ENCODE data around the gene NINL.

Gene NINL

DNA sequence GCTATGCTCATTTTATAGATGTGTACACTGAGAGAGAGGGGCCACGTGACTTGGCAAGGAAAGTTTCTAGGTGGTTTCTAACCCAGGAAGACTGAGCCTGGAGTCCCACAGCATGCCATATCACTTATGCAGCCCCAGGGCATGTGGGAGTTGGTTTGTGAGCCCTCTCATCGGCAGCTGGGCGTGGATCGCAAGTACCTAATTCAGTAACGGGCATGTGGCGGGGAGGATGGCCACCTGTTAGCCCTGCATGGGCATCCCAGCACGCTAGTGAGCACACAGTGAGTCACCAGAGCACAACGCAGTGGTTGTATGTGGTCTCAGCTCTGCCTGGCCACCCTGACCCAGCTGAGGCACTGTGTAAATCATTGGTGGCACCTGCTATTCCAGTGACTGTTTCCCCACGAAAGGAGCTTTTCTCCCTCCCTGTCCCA lies 88.3 kb downstream of the NINL start:
- TF ChIP-seq, protein P1, sequence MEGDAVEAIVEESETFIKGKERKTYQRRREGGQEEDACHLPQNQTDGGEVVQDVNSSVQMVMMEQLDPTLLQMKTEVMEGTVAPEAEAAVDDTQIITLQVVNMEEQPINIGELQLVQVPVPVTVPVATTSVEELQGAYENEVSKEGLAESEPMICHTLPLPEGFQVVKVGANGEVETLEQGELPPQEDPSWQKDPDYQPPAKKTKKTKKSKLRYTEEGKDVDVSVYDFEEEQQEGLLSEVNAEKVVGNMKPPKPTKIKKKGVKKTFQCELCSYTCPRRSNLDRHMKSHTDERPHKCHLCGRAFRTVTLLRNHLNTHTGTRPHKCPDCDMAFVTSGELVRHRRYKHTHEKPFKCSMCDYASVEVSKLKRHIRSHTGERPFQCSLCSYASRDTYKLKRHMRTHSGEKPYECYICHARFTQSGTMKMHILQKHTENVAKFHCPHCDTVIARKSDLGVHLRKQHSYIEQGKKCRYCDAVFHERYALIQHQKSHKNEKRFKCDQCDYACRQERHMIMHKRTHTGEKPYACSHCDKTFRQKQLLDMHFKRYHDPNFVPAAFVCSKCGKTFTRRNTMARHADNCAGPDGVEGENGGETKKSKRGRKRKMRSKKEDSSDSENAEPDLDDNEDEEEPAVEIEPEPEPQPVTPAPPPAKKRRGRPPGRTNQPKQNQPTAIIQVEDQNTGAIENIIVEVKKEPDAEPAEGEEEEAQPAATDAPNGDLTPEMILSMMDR (IDR thresholded peaks at IDR 0.05; ENCODE audit: control insufficient read depth, extremely low read depth, insufficient read depth) = no peak
- DNase-seq (ENCODE audit: low read depth) = peak; percentile 91
- no peak overlapping the region for H3K4me3 ChIP-seq (ENCODE audit: low read depth, low read length)

DNA sequence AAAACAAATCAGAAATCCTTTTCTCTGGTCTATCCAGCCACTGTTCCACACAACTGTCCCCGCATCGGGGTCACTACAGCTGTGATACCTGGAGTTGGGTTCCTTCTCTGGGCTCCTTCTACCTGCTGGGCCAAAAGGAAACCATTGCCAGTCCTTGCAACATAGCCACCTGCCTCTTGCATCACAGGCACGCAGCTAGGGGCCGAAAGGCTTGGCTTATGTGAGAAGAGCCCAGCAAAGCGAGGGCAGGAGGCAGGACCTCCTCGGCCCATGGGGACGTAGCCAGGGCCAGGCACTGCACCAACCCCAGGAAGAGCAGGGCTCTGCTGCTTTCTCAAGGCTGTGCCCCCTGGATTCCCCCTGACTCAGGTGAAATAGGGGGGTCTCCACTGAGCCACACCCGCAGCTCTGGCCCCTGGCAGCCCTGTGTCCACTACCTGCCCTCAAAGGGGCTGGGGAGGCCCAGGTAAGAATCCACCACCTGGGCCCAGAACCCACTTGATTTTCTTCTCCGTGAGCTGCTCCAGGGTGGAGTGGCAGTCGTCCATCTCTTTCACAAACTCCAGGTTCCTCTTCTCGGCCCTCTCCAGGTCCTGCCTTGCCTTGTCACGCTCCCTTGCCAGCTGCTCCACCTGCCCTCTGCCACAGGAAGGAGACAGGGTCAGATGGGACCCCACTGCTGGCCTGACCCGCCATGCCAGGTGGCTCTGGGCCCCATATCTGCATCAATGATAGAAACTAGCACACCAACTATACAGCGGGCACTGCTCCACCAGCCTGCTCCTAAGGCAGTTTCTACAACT lies 89.0 kb downstream of the NINL start:
- DNase-seq (ENCODE audit: low read depth) = no peak
- TF ChIP-seq, protein P1 (IDR thresholded peaks at IDR 0.05; ENCODE audit: control insufficient read depth, extremely low read depth, insufficient read depth) = no peak
- no peak overlapping the region for H3K4me3 ChIP-seq (ENCODE audit: low read depth, low read length)

DNA sequence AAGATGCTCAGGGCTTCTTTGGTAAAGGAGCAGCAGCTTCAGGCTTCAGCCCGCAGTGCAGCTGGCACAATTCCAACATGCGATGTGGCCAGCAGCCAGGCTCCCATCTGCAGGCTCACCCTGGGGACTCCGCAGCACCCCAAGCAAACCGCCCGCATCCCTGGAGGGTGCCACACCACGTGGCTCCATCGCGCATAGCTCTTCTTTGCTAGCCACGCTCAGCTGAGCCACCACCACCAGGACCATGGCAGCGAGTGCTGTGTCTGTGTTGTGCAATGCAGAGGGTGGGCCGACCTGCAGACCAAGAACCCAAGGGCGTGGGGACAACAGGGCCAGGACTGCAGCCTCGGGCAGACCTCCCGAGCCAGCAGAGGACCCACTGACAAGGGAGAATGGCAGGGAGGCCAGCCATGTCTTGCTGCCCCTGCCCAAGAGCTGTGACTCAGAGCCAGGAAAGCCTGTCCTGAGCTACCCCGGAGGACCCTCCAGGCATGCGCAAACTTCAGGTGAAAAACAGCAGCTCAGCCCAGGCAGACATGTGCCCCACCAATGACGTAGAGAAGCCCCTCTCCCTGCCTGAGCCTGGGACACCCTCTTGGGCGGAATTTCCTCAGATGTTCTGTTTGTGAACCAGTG lies 90.0 kb downstream of the NINL start:
- H3K4me3 ChIP-seq (ENCODE audit: low read depth, low read length) = no peak overlapping the region
- DNase-seq (ENCODE audit: low read depth) = no peak
- TF ChIP-seq, protein P1 (IDR thresholded peaks at IDR 0.05; ENCODE audit: control insufficient read depth, extremely low read depth, insufficient read depth) = no peak

DNA sequence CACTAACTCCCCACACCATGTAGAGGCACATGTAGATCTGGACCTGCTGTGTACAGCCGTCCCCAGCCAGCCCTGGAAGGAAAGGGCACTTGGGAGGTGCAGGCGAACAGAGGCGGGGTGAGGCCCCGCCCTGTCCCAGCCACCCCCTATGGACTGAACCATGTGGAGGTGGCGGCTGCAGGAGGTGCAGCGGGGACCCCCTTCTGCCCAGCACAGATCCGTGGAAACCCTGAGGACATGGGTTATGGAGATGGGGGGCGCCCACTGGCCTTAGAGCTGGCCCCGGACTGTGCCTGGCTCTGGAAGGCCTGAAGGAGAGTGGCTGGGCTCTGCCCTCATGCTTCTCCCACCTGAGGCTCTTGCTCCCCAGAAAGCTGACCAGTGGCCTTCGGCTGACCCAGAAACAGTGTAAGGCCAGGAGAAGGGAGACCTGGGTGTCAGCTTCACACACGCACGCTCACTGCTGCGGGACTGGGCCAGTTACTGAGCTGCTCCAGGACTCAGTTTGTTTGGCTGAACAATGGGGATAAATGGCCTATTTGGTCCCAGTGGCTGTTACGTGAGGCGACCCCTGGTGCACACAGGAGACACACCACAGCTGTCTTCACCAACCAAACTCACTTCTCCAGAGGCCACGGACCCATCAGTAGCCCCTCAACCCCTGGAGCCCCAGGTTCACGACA lies 90.7 kb downstream of the NINL start:
- TF ChIP-seq, protein P1 (IDR thresholded peaks at IDR 0.05; ENCODE audit: control insufficient read depth, extremely low read depth, insufficient read depth) = no peak
- DNase-seq (ENCODE audit: low read depth) = no peak
- no peak overlapping the region for H3K4me3 ChIP-seq (ENCODE audit: low read depth, low read length)

DNA sequence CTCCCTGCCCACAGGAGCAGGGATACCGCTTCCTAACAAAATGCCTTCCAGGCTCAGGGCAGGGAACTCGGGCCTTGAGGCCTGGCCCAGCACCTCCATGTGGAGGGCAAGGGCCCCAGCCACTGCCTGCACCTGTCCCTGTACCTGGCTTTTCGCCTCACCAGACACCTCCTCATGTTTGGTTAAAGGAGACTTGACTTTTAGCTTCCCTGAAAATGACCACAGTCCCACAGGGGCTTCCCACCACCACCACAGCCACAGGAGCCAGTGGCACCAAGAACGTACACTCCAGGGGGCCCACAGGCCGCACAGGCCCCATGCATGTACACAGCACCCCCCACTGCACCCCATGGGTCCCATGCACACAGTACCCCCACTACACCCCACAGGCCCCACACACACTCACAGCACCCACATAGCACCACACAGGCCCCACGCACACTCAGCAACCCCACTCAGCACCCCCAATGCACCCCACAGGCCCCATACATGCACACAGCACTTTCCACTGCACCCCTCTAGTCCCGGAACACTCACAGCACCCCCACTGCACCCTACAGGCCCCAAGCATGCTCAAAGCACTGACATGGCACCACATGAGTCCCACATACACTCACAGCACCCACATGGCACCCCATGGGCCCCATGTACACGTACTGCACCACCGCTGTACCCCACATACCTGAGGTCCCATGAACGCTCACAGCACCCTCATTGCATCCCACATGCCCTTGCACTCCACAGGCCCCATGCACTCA lies 91.4 kb downstream of the NINL start:
- no peak for DNase-seq (ENCODE audit: low read depth)
- TF ChIP-seq, protein P1 (IDR thresholded peaks at IDR 0.05; ENCODE audit: control insufficient read depth, extremely low read depth, insufficient read depth) = no peak
- no peak overlapping the region for H3K4me3 ChIP-seq (ENCODE audit: low read depth, low read length)

DNA sequence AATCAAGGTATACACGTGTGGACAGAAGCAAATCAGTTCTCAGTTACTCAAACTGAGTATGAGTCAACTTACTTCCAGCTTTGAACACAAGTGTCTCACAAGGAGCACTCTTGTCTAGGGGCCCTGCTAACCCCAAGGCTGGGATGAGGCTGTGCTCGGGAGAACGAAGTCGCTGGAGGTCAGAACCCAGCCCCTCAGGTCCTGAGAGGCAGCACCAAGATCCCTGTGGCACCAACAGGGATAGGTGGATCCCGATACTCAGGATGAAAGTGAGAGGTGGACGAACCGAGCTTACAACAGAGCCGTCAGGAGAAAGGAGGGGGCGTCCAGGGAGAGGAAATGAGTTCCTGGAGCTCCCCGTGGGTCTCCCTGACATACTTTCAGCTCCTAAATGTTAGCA lies 92.2 kb downstream of the NINL start:
- no peak overlapping the region for H3K4me3 ChIP-seq (ENCODE audit: low read depth, low read length)
- TF ChIP-seq, protein P1 (IDR thresholded peaks at IDR 0.05; ENCODE audit: control insufficient read depth, extremely low read depth, insufficient read depth) = no peak
- no peak for DNase-seq (ENCODE audit: low read depth)
